ENCODE data around the gene ITGAL.

The ITGAL gene

DNA sequence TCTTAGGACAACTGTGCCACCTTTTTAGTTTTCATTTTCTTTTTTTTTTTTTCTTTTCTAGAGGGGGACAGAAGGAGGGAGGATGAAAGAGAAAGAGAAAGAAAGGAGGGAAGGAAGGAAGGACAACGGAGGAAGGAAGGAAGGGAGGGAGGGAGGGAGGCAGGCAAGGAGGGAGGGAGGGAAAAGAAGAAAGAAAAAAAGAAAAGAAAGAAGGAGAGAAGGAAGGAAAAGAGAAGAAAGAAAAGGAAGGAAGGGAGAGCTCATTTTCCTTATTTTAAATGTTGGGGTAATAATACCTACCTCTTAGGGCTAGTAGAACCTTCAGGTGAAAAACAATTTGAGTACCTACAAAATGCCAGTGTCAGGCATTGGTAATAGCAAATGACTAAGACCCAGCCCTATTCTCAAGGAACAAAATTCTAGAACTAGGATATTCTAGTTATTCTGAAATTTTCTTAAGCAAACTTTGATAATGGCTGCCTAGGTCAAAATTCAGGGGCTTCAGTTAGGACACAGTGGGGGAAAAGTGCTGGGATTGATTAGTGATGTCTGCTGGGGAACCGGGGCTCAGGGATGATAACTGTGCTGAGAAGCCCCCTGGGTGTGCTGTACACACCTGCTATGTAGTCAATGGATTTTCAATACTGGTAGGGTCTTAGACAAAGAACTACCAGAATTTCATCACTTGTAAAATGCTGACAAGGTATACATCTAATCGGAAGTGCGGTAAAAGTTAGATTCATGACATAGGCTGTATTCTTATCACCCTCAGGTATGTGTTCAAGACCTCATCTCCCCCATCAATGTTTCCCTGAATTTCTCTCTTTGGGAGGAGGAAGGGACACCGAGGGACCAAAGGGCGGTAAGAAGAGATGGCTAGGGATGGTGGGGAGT, 31.1 kb downstream of the ITGAL start:
- Histone ChIP-seq H3K36me3 (replicated peaks) (no peaks in the 10 kb centered on the region), H3K27me3 (replicated peaks) (no peaks in the 10 kb centered on the region)
- TF ChIP-seq CTCF (IDR thresholded peaks at IDR 0.05; ENCODE audit: low read depth, low read length, missing control alignments) = no peak

DNA sequence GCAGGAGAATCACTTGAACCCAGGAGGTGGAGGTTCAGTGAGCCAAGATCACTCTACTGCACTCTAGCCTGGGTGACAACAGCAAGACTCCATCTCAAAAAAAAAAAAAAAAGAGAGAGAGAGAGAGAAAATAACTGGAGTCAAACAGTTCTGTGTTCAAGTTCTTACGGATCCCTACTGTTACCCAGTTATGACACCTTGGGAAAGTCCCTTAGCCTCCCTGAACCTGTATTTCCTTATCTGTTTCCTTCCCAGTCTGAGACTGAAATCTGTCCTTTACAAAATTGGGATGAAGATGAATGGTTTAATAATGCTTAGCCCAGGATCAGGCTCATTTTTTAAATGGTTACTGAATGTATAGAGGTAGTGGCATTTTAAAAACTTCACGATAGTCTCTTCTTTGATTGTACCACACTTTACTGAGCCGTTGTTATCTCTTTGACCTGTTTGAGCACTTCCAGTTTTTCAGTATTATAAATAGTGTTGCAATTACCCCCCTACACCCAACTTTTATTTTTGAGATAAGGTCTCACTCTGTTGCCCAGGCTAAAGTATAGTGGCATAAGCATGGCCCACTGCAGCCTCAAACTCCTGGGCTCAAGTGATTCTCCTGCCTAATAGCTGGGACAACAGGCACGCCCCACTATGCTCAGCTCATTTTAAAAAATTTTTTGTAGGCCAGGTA, 36.7 kb downstream of the ITGAL start:
- in situ Hi-C loops (cut with HindIII; ENCODE audit: low pct_ligation_motif_present, low sequenced_read_pairs) = no loop called here
- no peak overlapping the region for H3K27ac ChIP-seq
- no peak for TF ChIP-seq CTCF (IDR thresholded peaks at IDR 0.05; ENCODE audit: low read depth, low read length, missing control alignments)
- H3K4me3 ChIP-seq (ENCODE audit: low read depth, low read length) = no peak overlapping the region
- H3K27me3 ChIP-seq (replicated peaks) = no peaks in the 10 kb centered on the region
- DNase-seq = no peak
- H3K36me3 ChIP-seq (replicated peaks) = no peaks in the 10 kb centered on the region

More for the DNA sequence above, 31.1 kb downstream of the ITGAL start:
- in situ Hi-C loops (cut with HindIII; ENCODE audit: low pct_ligation_motif_present, low sequenced_read_pairs) = no loop called here
- DNase-seq = no peak
- Histone ChIP-seq H3K4me3 (ENCODE audit: low read depth, low read length) (no peak overlapping the region), H3K27ac (no peak overlapping the region)

DNA sequence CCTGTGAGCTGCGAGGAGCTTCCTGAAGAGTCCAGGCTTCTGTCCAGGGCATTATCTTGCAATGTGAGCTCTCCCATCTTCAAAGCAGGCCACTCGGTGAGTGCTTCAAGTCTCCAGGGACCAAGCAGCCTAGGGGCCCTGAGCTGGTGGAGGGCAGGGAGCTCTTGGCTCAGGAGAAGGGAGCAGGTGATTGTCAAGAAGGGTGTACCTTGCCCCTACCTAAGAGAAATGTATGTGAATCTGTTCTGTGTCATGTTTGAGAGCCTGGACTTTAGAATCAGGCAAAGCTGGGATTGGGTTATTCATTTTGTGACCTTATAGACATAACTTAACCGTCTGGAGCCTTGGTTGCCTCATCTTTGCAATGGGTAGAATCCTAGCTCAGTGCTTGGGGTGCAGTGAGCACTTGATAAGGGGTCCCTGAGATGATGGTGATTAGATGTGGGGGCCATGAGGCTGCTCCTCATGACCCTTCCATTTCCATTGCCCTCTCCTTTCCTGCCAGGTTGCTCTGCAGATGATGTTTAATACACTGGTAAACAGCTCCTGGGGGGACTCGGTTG, 37.9 kb downstream of the ITGAL start:
- H3K27me3 ChIP-seq (replicated peaks) = no peaks in the 10 kb centered on the region
- no peak overlapping the region for H3K4me3 ChIP-seq (ENCODE audit: low read depth, low read length)
- no peak overlapping the region for H3K27ac ChIP-seq
- TF ChIP-seq CTCF (IDR thresholded peaks at IDR 0.05; ENCODE audit: low read depth, low read length, missing control alignments) = no peak
- in situ Hi-C loops (cut with HindIII; ENCODE audit: low pct_ligation_motif_present, low sequenced_read_pairs) = no loop called here
- H3K36me3 ChIP-seq (replicated peaks) = no peaks in the 10 kb centered on the region
- DNase-seq = no peak

DNA sequence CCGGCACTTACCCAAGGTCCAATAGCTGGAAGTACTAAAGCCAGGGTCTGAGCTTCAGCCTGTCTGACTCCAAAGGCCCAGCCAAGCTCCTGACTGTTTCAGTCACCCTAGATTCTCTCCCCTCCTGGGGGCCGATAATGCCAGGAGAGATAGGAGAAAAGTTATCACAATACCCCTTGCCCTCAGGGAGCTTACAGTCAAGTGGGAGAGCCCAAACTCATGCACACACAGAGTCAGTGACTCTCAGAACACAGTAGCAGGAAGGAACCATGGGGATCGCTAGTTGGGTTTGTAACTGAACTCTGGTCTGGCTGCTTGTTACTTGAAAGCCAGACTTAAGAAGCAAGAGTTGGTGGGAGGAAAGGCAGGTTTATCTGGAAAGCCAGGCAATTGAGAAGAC, 39.0 kb downstream of the ITGAL start:
- no peak for DNase-seq
- in situ Hi-C loops (cut with HindIII; ENCODE audit: low pct_ligation_motif_present, low sequenced_read_pairs) = no loop called here
- Histone ChIP-seq H3K27ac (no peak overlapping the region), H3K27me3 (replicated peaks) (no peaks in the 10 kb centered on the region), H3K36me3 (replicated peaks) (no peaks in the 10 kb centered on the region), H3K4me3 (ENCODE audit: low read depth, low read length) (no peak overlapping the region)
- no peak for TF ChIP-seq CTCF (IDR thresholded peaks at IDR 0.05; ENCODE audit: low read depth, low read length, missing control alignments)

- Histone ChIP-seq H3K27ac (no peak overlapping the region), H3K27me3 (replicated peaks) (no peaks in the 10 kb centered on the region), H3K4me3 (ENCODE audit: low read depth, low read length) (no peak overlapping the region), H3K36me3 (replicated peaks) (no peaks in the 10 kb centered on the region)
- no peak for DNase-seq
- in situ Hi-C loops (cut with HindIII; ENCODE audit: low pct_ligation_motif_present, low sequenced_read_pairs) = no loop called here
- TF ChIP-seq CTCF (IDR thresholded peaks at IDR 0.05; ENCODE audit: low read depth, low read length, missing control alignments) = no peak
These were observed 42.7 kb downstream of the ITGAL start for GRCh38 chr16:30515275-30515674.

Data from brain microvascular endothelial cell (primary cell).